Measurements from ENCODE around the gene PAPPA.

DNA sequence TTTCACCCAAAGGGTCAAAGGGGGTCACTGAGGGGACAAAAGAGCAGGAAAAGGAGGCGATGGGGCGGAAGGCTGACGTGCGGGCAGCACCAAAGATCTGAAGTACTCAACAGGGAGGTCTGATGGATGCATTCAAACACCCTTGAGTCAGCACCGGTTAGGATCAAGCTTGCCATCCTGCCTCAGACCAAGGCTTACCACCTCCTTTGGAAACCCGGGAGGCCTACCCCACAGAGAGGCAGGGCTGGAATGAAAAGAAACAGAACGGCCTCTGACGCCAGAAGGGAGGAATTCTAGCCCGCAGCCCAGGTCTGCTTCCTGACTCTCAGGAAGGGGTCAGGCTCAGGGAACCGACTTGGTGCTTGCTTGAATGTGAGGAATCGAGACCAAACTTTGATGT is 125.6 kb downstream of the PAPPA start:
- TF ChIP-seq, protein P1, sequence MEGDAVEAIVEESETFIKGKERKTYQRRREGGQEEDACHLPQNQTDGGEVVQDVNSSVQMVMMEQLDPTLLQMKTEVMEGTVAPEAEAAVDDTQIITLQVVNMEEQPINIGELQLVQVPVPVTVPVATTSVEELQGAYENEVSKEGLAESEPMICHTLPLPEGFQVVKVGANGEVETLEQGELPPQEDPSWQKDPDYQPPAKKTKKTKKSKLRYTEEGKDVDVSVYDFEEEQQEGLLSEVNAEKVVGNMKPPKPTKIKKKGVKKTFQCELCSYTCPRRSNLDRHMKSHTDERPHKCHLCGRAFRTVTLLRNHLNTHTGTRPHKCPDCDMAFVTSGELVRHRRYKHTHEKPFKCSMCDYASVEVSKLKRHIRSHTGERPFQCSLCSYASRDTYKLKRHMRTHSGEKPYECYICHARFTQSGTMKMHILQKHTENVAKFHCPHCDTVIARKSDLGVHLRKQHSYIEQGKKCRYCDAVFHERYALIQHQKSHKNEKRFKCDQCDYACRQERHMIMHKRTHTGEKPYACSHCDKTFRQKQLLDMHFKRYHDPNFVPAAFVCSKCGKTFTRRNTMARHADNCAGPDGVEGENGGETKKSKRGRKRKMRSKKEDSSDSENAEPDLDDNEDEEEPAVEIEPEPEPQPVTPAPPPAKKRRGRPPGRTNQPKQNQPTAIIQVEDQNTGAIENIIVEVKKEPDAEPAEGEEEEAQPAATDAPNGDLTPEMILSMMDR (IDR thresholded peaks at IDR 0.05), result no peak
- no peak for TF ChIP-seq POLR2A (IDR thresholded peaks at IDR 0.05)
